AG08396 (cell line): Measurements from ENCODE around the gene ZNF620.
A peak's percentile ranks its signal among the peaks of the same experiment; 100 is the strongest.
"Not testable (repeated sequence)": the region's sequence is repeated elsewhere in the genome, so short reads cannot be mapped to it uniquely, and the experiment has no call there.

Source experiments
- DNase-seq: peaks from one replicate; pipeline ENCODE4 v3.0.0; 2012; ENCODE audit warnings: low spot score, mixed read lengths

Gene ZNF620

GRCh38 chr3:40505599-40506462, at the start of gene ZNF620:
ZNF620 (plus strand) TSS chr3:40506039; CDS start chr3:40506353, 314 bp downstream.
- peak; percentile 31 for DNase-seq

- no peak for DNase-seq
Measured at GRCh38 chr3:40456279-40456939, 49.4 kb upstream of the ZNF620 start.

- peak; percentile 96 for DNase-seq
Measured at GRCh38 chr3:40456940-40457823, 48.7 kb upstream of the ZNF620 start, which contains the start of gene RPL14. RPL14 (plus strand) TSS chr3:40457339; CDS start chr3:40457472, 133 bp downstream.

- no peak for DNase-seq
Measured at GRCh38 chr3:40458473-40458872, 47.4 kb upstream of the ZNF620 start.

GRCh38 chr3:40460481-40460880, 45.4 kb upstream of the ZNF620 start:
- DNase-seq: not testable (repeated sequence)

GRCh38 chr3:40461161-40461560, 44.7 kb upstream of the ZNF620 start:
- no peak for DNase-seq

- DNase-seq: not testable (repeated sequence)
Measured at GRCh38 chr3:40462838-40463237, 43.0 kb upstream of the ZNF620 start.

- no peak for DNase-seq
Measured at GRCh38 chr3:40463579-40463978, 42.3 kb upstream of the ZNF620 start.

- DNase-seq: no peak
Measured at GRCh38 chr3:40464339-40465110, 41.3 kb upstream of the ZNF620 start.

- DNase-seq: no peak
Measured at GRCh38 chr3:40465111-40465407, 40.8 kb upstream of the ZNF620 start.

- DNase-seq: no peak
Measured at GRCh38 chr3:40465456-40465855, 40.4 kb upstream of the ZNF620 start.

- DNase-seq: no peak
Measured at GRCh38 chr3:40468018-40468417, 37.8 kb upstream of the ZNF620 start.

- DNase-seq: no peak
Measured at GRCh38 chr3:40470701-40471100, 35.1 kb upstream of the ZNF620 start.

- DNase-seq: peak; percentile 84
Measured at GRCh38 chr3:40476478-40477470, 29.1 kb upstream of the ZNF620 start, which contains the start of gene ZNF619. ZNF619 (plus strand) TSS chr3:40477122; CDS start chr3:40477980, 858 bp downstream.

GRCh38 chr3:40477666-40478065, 28.2 kb upstream of the ZNF620 start:
- DNase-seq: no peak

GRCh38 chr3:40487172-40487571, 18.7 kb upstream of the ZNF620 start:
- DNase-seq: no peak

GRCh38 chr3:40490916-40491315, 14.9 kb upstream of the ZNF620 start:
- no peak for DNase-seq

- no peak for DNase-seq
Measured at GRCh38 chr3:40494698-40495097, 11.1 kb upstream of the ZNF620 start.

- no peak for DNase-seq
Measured at GRCh38 chr3:40497288-40497687, 8.6 kb upstream of the ZNF620 start.

- DNase-seq: no peak
Measured at GRCh38 chr3:40499952-40500351, 5.9 kb upstream of the ZNF620 start.
